GM19193 (cell line): ENCODE data around the gene ETS1.

Experiments
- POLR2A ChIP-seq: IDR thresholded peaks from 4 replicates; pipeline ENCODE4 v1.6.1; 2011; ENCODE audit not compliant: insufficient read depth, insufficient read length; ENCODE audit errors: extremely low read depth

The ETS1 gene

DNA sequence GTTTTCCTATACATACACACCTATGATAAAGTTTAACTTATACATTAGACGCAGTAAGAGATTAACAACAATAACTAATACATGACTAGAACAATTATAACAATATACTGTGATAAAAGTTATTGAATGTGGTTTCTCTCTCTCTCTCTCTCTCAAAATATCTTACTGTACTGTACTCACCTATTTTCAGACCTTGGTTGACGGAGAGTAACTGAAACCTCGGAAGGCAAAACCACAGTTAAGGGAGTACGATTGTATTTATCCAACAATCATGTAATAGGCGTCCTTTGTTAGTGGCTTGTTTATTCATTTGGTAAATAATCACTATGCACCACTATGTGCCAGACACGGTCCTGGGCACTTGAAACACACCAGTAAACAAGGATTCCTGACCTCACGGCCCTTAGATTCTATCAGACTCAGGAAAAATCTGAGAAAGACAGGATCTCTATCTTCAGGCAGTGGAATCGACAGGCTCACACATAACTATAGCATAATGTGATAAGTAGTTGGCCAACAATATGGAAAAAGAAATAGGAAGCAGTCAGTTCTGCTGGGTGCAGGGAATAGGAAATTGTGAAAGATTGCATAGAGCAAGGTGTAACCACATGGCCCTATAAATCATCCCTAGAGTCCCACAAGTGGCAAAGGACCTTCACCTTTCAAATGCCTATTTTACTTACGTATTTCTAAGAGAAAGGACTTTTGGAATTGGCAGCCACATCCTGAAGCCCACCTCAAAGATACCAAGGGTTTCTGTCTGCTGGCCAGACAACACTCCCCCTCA, 12.0 kb downstream of the ETS1 start:
- no peak for TF ChIP-seq POLR2A

DNA sequence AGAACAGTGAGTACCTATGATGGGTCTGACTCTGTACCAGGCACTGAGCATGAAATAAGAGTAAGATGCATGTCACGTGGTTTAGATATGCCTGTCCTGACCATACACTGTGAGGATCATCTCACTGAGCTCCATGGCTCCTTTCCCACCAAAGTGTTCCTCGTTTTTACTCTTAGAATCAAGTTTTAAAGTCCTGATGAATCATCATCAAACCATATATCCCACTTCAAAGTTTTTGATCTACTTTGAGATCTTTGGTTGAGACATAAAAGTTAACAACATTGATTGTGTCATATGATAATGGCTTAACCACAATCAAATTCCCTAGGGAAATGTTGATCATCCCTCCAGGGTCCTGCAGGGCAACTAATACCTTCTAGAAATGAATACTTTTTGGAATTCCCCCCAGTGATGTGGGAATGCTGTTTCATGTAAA, 12.8 kb downstream of the ETS1 start:
- TF ChIP-seq POLR2A = no peak

DNA sequence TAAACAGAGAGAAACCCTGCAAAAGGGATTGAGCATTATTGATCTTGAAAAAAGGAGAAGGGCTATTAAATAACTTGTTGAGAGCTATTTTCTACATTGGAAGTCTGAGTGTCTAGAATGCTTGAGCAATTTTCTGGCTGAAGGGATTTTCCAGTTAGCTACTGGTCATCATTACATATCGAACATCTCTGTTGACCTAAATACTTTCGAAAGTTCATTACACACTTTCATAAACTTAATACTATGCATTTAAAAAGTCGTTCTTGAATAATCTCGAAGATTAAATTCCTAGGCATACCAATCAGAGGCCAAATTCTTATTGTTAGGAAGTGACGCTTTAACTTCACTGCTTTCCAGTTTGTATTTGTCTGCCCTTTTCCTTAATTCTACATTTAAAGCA, 13.7 kb downstream of the ETS1 start:
- TF ChIP-seq POLR2A = no peak

DNA sequence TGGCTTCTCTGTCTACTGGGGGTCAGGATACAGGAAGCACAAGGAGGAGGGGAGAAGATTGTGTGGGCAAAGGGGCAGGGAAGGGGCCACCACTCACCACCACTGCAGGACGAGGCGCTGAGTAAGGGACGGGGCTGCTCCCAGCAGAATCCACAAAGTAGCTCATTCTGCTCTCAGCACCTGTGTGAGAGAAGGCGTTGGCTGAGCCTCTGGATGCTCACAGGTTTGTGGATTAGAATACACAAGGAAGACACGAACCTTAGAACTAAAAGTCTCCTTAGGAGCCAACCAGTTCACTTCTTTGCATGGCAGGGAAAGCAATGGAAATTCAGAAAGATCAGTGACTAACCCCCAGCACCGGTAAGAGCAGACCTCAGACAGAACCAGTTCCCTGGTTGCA, 14.4 kb downstream of the ETS1 start:
- TF ChIP-seq POLR2A = no peak

DNA sequence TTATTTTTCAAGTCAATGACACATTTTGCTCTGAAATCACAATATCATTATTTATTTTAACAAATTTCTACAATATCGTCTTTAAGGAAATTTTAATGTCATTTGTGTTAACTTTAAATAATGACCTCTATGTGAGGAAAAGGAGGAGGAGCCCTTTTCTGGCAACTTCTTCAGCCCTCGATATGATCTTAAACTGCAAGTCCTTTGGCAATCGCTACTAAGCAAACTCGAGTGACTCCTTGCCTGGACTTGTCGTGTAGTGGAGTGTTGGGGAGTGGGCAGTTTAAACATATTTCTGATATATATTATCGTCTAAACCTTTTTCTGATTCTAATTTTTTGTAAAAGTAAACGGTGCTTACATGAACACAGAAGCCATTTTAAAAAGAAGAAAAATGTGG, 16.7 kb downstream of the ETS1 start:
- TF ChIP-seq POLR2A = no peak

DNA sequence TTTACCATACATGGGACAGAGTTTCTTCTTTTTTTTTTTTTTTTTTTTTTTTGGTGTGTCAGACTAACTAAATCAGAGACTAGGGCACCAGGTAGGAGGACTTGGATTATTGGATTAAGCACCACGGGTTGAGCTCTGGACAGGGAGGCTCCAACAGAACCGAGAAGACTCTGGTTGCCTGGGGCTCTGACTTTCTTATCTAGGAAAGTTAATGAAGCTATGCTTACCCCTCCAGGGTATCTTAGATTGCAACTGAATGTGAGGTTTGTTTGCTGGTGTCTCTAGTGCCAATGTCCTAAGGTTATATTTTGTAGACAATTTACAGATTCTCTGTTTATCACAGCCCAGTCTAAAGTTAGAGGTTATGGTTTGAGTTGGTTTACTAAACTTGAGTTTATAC, 18.1 kb downstream of the ETS1 start:
- TF ChIP-seq POLR2A = no peak

DNA sequence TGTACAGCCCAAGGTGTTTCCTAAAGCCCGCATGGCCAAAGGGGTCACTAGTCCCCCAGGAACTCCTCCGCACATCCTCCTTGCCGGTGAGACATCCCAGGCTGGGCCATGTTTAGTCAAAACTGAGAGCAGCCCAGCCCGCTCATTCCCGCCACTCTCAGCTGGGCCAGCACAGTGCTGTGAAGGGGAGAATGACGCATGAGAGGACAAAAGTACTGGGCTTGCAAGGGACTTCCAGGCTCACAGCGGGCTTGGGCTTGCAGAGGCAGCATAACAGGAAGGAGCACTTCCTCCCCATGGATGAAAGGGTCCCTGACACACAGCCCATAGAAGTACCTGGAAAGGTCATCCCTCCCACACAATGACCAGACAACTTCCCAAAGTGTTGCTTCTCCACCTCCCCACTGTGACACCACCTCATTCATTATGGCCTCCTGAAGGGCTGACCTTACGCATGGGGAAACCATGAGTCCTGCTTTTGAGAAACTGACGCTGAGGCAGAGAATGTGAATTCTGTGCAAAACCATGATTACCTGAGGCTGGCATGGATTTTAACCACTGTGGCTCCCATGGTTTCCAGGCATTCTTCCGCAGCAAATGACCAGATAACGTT, 19.1 kb downstream of the ETS1 start:
- TF ChIP-seq POLR2A = no peak

DNA sequence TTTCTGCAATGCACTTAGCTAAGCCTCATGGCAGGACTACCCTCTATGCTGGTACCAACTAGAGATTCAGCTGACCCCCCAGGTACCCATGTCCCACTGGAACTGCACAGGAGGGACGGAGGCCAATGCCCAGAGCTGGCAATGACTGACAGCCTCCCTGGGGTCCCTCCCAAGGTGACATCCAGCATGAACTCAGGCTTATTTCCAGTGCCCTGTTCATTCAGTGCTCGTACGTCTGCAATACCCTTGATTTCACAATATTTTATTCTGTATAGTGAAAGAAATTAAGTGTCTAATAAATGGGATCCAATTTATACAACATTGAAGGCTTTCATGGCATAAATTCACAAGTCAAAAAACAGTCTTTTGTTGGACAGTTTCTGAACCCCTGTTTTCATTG, 20.2 kb downstream of the ETS1 start:
- TF ChIP-seq POLR2A = no peak

DNA sequence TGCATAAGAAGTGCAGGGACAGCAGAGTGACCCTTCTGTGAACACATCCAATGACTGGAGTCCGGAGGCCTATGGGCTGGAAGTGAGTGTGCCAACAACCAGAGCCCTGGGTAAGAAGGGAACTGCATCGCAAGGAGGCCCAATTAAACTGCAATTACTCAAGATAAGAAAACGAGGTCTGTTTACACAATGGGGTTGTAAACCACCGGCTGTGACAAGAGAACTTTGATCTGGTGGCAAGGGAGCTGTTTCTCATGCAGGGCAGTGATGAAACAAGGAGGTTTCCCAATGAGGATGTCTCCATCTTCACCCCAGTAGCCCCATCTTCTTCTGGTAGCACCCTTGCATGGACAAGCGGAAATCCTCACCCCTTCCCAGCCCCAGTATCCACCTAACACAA, 21.5 kb downstream of the ETS1 start:
- TF ChIP-seq POLR2A = no peak

DNA sequence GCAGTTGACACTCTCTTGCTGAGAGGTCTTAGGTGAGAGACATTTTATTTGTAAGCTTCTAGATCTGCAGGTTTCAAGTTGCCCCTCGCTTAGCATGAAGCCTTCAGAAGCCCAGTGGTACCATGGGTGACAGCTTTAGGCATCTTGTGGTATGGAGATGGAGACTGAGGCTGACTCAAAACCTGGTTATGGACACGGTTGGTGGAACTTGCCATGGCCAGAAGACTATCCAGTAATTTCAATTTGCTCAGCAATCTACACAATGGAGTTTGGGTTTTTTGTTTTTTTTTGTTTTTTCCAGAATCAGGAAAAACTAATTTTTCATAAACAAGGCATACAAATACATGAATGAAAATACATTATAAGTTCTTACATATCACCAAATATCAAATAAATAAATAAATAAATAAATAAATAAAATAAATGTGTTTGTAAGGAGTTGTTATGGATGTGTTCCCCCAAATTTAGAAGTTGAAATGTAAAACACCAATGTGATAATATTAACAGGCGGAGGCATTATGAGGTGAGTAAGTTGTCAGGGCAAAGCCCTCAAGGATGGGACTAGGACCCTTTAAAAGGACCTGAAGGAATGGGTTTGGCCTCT, 22.6 kb downstream of the ETS1 start:
- no peak for TF ChIP-seq POLR2A

DNA sequence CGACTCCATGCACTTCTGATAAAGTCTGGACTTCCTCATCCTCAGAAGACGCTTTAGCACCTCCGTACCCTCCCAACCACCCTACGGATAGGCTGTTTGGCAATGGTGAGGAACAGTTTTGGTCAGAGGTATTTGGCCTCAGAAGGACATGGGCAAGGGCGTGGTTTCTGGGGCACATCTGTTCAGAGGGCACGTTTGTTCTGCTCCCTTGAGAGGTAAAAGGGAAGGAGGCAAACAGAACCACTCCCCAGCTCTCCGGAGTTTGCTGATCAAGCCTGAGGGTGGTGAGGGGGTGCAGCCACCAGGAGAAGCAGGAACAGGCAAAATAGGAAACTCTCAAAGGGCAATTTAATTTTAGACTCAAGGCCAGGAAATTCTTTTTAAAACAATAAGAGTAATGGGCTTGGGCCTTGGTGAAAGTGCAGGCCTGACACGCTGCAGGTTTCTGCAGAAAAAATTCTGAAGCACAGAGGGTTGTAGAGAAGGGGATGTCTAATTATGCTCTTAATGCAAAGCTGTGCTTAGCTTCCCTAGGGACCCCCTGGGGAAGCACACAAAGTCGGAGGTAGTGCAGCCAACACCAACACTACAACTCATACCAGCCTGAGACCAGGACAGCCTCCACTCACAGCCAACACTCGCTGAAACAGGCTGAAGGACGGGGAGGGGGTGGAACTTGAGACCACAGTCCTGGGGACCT, 23.3 kb downstream of the ETS1 start:
- TF ChIP-seq POLR2A = no peak

DNA sequence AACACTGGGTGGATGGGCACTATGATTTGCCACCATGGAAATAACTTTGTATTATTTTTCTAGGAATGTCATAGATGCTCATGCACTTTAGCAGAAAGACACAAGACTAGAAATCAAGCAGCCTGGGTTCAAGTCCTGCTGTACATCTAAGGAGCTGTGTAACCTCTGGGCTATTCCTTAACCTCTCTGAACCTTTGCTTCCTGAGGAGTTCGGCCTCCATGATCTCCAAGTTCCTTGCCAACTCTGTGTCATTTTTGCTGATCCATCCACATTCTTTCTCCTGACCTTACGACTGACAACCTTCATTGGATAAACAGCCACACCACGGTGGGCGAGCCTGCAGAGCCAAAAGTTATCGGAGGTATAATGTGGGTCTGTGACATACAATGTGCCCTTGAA, 24.1 kb downstream of the ETS1 start:
- no peak for TF ChIP-seq POLR2A

DNA sequence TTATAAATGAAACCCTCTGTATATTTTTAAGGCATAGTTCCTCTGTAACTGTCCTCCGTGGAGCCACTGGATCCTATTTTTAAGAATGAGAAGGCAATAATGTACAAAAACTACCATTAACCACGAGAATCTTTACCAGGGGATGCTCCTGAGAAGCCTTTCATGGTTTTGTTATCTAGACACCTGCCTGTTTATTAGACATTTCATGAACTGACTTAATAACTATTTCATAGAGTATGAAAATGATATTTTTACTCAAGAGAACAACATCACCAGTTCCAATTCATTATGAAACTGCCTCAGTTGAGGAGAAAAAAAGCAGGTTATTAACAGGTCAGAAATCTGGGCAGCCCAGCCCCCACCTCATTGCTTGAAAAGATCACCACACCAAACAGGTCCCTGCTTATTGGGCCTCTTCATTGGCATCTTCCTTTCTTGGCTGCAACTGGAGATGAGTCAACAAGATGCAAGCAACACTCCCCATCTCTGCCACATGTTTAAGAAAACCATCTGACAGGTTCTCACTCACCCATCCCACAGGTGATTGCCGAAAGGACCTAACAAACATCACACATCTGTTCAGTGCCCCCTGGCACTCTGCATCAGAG, 27.8 kb downstream of the ETS1 start:
- TF ChIP-seq POLR2A = no peak

DNA sequence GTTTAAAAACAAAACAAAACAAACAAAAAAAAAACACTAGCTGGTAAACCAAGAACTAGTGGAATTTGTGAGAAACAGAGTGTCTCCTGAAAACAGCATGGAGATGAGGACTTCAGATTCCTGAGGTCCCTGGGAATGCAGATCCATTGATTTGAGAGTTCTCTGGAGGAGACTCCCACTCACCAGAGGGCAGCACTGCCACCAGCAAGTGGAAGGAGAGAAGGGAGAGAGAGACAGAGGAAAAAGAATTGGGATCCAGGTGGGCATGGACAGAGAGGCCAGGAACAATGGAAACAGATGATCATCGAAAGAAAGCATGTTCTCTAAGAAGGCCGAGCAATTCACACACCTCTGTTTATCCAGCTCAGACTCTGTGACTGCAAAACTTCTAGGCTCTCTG, 31.8 kb downstream of the ETS1 start:
- TF ChIP-seq POLR2A = no peak
